Putamen (tissue), 1 donor: ENCODE results near the gene UCN3.

Experiments
- DNase-seq: peaks from one replicate; pipeline ENCODE4 v3.0.0-alpha.2; 2016; ENCODE audit warnings: low spot score

Gene UCN3, protein sequence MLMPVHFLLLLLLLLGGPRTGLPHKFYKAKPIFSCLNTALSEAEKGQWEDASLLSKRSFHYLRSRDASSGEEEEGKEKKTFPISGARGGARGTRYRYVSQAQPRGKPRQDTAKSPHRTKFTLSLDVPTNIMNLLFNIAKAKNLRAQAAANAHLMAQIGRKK

GRCh38 chr10:5364890-5365338, at the start of gene UCN3:
Gene UCN3 (plus strand): TSS chr10:5364966. CDS start chr10:5373721, 8,755 bp downstream.
- no peak for DNase-seq

- DNase-seq: no peak
Observed at GRCh38 chr10:5317547-5318107, 47.1 kb upstream of the UCN3 start.

GRCh38 chr10:5318148-5318547, 46.6 kb upstream of the UCN3 start:
- DNase-seq: no peak

- DNase-seq: no peak
Observed at GRCh38 chr10:5319863-5320262, 44.9 kb upstream of the UCN3 start.

DNA sequence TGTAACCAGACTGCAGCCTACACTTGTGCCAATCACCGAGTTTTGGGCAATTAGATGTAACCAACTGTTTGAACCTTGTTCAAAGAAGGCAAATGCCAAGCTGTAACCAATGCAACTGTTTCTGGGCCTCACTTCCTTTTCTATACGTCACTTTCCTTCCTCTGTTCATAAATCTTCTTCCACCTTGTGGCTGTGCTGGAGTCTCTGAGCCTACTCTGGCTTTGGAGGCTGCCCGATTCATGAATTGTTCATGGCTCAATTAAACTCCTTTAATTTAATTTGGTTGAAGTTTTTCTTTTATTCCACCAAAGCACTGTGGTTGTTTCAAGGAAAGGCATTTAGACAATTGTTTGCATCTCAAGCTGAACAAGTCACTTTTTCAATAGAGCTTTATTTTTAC, 43.5 kb upstream of the UCN3 start:
- no peak for DNase-seq

GRCh38 chr10:5323446-5323845, 41.3 kb upstream of the UCN3 start:
- no peak for DNase-seq

GRCh38 chr10:5325076-5325475, 39.7 kb upstream of the UCN3 start:
- no peak for DNase-seq

DNA sequence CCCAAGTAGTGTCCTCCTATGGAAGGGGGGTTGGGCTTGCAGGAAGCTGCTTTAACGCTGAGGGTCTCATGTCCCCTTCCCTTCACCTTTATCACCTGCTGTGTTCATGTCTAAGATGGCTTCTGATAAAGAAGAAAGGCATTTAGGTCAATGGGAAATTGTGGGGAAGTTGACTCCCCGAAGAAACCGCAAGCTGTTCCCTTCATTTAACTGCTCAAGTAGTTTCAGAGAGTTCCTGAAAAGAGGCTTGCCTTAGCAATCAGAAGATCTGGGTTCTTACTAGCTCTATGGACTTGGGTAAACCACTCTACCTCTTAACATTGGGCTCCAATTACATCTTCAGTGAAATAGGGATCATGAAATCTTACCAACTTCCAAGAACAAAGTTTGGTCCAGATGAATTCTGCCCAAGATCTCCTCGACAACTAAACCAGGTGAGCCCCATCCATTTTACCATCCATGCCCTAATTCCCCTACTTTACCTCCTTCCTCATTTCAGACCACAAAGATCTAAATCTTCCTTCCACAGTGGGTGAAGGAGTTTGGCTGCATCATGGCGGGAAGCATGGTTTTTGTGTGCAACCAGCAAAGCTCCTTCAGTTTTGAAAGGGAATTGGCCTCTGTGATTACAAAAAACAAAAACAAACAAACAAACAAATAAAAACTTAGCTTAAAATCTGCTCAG, 30.4 kb upstream of the UCN3 start:
- no peak for DNase-seq

GRCh38 chr10:5338010-5338409, 26.8 kb upstream of the UCN3 start:
- DNase-seq: no peak

DNA sequence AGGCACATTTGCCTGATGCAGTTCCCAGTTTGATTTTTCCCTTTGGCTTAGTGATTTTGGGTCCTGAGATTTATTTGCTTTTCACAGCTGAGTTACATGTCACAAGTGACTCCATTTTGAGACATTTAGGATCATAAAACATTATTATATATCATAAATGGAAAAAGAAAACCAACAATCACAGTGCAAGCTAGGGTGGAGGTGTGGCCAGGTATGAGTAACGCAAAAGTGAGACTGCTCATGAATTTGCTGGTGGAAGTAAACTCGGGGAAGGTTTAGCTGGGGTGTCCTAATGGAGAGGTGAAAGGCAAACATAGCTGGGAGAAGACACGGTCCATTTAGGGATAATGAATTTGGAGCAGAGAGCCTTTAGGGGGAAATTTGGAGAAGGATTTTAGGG, 21.7 kb upstream of the UCN3 start:
- DNase-seq: no peak

DNA sequence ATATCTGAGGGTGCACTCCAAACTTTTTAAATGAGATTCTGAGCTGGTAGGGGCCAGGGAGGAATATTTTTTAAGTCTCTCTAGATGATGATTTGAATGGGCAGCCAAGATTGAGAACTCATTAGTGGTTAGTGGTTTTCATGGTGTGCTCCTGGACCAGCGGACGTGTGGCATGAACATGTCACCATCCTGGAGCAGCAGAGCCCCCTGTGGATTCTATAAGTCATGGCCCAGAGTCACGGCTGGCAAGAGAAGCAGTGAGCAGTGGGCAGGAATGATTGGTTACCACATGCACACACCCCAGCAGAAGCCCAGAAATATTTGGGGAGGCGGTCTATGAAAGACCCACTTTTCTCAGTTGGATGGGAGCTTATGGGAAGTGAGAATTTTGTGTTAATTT, 21.2 kb upstream of the UCN3 start:
- no peak for DNase-seq

GRCh38 chr10:5343979-5344378, 20.8 kb upstream of the UCN3 start:
- no peak for DNase-seq

DNA sequence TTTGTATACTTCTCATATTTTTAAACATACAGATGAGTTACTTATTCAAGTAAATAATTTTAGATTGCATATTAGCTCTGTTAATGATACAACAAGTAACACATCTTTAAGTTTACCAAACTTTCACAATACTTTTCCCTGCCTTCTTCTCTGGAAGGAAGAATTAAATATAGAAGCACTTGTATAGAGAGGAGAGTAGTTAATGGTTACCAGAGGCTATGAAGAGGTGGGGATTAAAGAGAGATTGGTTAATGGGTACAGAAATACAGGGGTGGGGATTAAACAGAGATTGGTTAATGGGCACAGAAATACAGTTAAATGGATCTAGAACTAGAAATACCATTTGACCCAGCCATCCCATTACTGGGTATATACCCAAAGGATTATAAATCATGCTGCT, 20.0 kb upstream of the UCN3 start:
- no peak for DNase-seq

DNA sequence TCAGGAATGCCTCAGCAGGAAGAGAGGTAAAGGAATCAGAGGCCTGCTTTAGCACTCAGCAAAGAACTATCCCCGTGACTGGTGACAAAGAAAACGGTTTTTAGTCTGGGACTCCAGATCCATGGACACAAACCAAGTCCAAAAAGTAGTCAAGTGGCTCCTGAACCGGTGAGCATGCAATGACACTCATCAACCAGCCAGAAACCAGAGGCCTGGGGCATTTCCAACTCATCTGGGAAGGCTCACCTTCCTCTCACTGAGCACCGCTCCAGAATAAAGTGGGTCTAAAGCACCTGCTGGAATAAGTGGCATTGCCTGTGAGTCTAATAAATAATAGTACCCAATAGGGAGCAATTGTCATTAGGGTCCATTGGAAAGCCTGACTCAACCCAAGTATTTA, 17.9 kb upstream of the UCN3 start:
- DNase-seq: no peak

GRCh38 chr10:5349362-5349761, 15.4 kb upstream of the UCN3 start:
- DNase-seq: no peak

DNA sequence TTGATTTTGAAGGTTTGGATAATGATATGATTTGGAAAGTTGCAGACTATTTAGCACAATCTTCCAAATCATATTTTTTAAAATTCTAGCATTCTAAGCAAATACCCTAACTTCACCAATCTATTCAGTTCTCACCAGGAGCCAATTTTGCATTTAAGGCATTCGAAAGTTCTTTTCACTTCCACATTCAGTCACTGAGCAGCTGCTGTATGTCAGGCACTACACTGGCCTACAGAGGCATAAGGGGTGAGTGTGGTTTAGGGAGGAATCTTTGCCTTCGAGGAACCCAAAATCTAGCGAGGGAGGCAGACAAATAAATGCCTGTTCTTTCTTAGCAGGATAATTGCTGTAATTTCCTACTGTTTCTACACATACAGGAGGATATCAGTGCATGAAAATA, 10.7 kb upstream of the UCN3 start:
- DNase-seq: no peak

DNA sequence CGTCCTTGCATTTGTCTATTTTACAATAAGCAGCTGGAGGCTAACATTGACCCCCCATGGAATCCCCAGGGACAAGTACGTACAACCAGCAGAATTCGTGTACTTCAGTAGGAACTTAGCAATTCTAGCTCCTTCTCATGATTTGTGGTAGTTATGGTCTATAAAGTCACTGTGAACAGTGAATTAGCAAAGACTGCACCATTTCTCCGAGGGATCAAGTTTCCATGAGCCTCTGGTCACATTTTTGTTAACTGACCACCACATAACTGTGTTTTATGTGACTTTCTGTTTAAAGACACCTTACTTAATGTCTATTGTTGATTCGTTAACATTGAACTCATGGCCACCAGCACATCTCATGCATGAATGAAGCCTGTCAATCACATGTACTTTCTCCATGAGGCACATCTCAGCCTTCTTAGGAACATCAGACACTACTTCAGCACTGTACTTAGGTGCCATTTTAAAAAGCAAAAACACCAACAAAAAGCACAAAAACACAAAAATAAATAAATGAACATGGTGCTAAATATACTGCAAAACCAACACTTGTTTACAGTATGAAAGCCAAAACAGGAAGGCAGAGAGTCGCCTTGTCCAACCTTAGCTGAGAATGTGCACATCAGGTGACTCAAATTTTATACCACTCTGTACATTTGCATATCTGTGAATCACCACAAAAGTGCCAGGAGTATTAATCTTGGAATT, 9.0 kb upstream of the UCN3 start:
- DNase-seq: no peak

DNA sequence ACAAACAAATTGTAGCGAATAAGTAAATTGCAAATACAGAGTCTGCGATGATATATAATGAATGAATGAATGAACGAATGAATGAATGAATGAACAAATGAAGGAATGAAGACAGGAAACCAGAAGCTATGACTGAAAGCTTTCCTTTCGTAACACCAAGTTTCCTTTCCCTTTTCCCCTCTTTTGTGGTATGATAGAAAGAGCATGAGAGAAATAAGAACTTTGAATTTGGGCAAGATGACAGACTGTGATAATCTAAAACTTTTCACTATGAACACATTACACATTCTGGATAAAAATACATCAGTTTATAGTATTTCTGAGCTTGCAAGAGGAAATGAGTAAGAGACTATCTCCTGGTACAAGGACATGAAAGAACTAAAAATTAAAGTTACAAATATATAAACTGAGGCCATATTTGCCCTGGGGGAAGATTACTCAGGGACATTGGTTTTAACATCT, 8.4 kb upstream of the UCN3 start:
- DNase-seq: no peak

- DNase-seq: no peak
Observed at GRCh38 chr10:5360318-5360915, 4.3 kb upstream of the UCN3 start.

- DNase-seq: no peak
Observed at GRCh38 chr10:5361966-5362365, 2.8 kb upstream of the UCN3 start.

- DNase-seq: no peak
Observed at GRCh38 chr10:5362873-5363272, 1.9 kb upstream of the UCN3 start.

DNA sequence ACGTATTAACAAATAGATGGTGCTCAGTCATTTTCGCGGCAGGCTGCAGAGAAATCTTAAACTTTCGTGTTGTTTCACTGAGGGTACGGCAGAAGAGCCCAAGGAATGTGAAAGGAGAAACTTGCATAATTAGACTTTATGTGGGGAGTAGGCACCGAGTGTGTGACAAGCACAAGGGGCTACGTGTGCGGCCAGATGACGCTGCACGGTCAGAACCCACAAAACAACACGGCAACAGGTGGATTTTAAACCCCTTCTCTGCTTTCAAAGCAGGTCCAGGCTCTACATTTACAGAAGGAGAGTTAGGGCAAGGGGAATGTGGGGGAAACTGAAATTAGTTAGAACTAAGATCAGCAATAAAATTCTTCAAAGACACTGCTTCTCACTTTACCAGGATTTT, 392 bp upstream of the UCN3 start:
- no peak for DNase-seq

DNA sequence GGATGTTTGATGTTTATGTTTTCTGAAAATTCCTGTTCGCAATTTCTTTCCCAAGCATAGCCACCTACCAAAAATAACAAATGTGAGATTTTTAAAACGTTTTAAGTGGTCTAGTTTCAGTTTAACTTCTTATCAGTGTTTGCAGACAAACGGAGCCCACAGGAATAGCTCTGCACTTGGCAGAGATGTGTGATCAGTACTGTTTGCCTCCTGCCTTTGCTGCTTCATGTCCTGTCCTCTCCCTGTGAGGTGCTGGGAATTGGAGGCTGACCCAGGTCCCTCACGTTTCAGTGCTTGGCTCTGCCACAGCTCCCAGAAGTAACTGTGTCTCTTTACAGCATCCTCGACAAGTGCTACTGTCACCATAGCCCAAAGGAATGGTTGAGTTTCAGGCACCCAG, 1.2 kb downstream of the UCN3 start:
- no peak for DNase-seq
